ENCODE results near the gene CNTNAP2. TPM values are rescaled to one million over a fixed set of nuclear protein-coding genes. Genes with fewer than 3 reads are reported as not detected.

CNTNAP2 gene
- total RNA-seq, 2 experiments from 2014 or later, result not detected

DNA sequence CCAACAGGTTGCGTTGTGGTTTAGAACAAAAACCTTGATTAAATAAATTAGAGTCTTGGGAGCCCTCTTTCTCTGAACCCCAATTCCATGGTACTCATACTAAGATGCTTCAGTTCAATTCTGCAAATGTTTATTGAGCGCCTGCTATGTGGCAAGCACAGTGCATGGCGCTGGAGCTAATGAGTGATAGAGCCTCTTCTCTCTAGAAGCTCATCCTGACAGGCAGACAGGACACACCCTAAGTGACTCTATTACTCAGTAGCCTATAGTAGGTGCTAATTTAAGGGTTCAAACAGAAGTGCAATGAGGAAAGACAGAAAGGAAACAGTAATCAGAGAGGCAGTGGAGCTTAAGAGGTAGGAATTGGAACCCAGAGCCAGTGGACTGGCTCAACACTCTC is 2349.5 kb downstream of the CNTNAP2 start:
- Mint-ChIP-seq H3K4me1 (ENCODE audit: low read depth) (no peaks in the 10 kb centered on the region), H3K27ac (no peak overlapping the region), H3K9me3 (ENCODE audit: insufficient read depth) (no peaks in the 10 kb centered on the region), H3K36me3 (ENCODE audit: low read depth) (no peaks in the 10 kb centered on the region), H3K27me3 (ENCODE audit: low read depth) (no peaks in the 10 kb centered on the region), H3K4me3 (no peak overlapping the region)
- ChIA-PET CTCF (no interaction called here), POLR2A (no interaction called here)
- DNase-seq (no peak), ATAC-seq (no peak)

GRCh38 chr7:148468700-148469098 is 2352.1 kb downstream of the CNTNAP2 start:
- no peaks in the 10 kb centered on the region for H3K4me1 Mint-ChIP-seq (ENCODE audit: low read depth)
- POLR2A ChIA-PET, result no interaction called here
- no peaks in the 10 kb centered on the region for H3K27me3 Mint-ChIP-seq (ENCODE audit: low read depth)
- DNase-seq, result no peak
- no peak overlapping the region for H3K4me3 Mint-ChIP-seq
- no peak for ATAC-seq
- CTCF ChIA-PET, result no interaction called here
- H3K9me3 Mint-ChIP-seq (ENCODE audit: insufficient read depth), result no peaks in the 10 kb centered on the region
- no peak overlapping the region for H3K27ac Mint-ChIP-seq
- H3K36me3 Mint-ChIP-seq (ENCODE audit: low read depth), result no peaks in the 10 kb centered on the region

Small RNAs within 50 kb of the gene (microRNA-seq; reads per million reads assigned to microRNA genes)
- not detected for gene MIR548F4
